Activated naive CD4-positive, alpha-beta T cell treated with anti-CD3 and anti-CD28 coated beads, Interleukin-2, amount 10 ng/mL, durations not matched to agents 7 days and 5 days (primary cell): ENCODE results near the gene TMEM258.

ENCODE experiments used
- CTCF ChIA-PET: fragments of 350-600 bp; sonication (Branson Sonifier 250); formaldehyde crosslinking; loops from one replicate; lab custom pipeline; 2021; ENCODE audit warnings: antibody characterized with exemption; lab: Charles Lee
- DNase-seq: peaks from one replicate; pipeline ENCODE4 v3.0.0-alpha.2; 2020
- H3K27ac Mint-ChIP-seq: one replicate; pipeline ENCODE4 v1.8.0; 2021; ENCODE audit warnings: mild to moderate bottlenecking, moderate library complexity, mixed read lengths
- H3K27me3 Mint-ChIP-seq: one replicate; pipeline ENCODE4 v1.8.0; 2021; ENCODE audit warnings: mild to moderate bottlenecking, mixed read lengths
- H3K36me3 Mint-ChIP-seq: one replicate; pipeline ENCODE4 v1.8.0; 2021; ENCODE audit warnings: mixed read lengths
- H3K4me1 Mint-ChIP-seq: one replicate; pipeline ENCODE4 v1.8.0; 2021; ENCODE audit warnings: mixed read lengths
- H3K4me3 Mint-ChIP-seq: one replicate; pipeline ENCODE4 v1.8.0; 2021; ENCODE audit warnings: mild to moderate bottlenecking, moderate library complexity, mixed read lengths
- H3K9me3 Mint-ChIP-seq: one replicate; pipeline ENCODE4 v1.8.0; 2021; ENCODE audit warnings: mixed read lengths

The TMEM258 gene

GRCh38 chr11:61797263-61797944 lies 5.0 kb upstream of the TMEM258 start:
- Mint-ChIP-seq H3K27me3 (no peaks in the 10 kb centered on the region), H3K4me3 (no peak overlapping the region), H3K36me3 (peaks cover 56% of the 10 kb centered on the region), H3K9me3 (no peaks in the 10 kb centered on the region), H3K4me1 (peaks cover 59% of the 10 kb centered on the region), H3K27ac (peak overlapping the region; percentile 11)
- DNase-seq: peak; percentile 88
- CTCF ChIA-PET: interaction anchor here (0.5 to 6.0 kb wide), 30 partner anchors 8 to 311 kb away, joined by 3 to 72 read pairs (median 4); partner anchors contain the start of genes BEST1 and FADS1

GRCh38 chr11:61795876-61796526 lies 3.6 kb upstream of the TMEM258 start:
- Mint-ChIP-seq H3K9me3 (no peaks in the 10 kb centered on the region), H3K27me3 (no peaks in the 10 kb centered on the region), H3K36me3 (peaks cover 54% of the 10 kb centered on the region), H3K4me3 (no peak overlapping the region), H3K27ac (no peak overlapping the region), H3K4me1 (peaks cover 67% of the 10 kb centered on the region)
- CTCF ChIA-PET: interaction anchor here (1.2 to 6.0 kb wide), 8 partner anchors 19 to 313 kb away, joined by 3 to 72 read pairs (median 24); partner anchors contain the start of genes BEST1 and FADS1
- no peak for DNase-seq

GRCh38 chr11:61795459-61795858 lies 3.1 kb upstream of the TMEM258 start:
- Mint-ChIP-seq H3K27ac (peak overlapping the region; percentile 59), H3K27me3 (no peaks in the 10 kb centered on the region), H3K9me3 (no peaks in the 10 kb centered on the region), H3K36me3 (peaks cover 52% of the 10 kb centered on the region), H3K4me1 (peaks cover 69% of the 10 kb centered on the region), H3K4me3 (no peak overlapping the region)
- CTCF ChIA-PET: interaction anchor here (3.8 to 6.0 kb wide), 3 partner anchors 19 to 153 kb away, joined by 28 to 72 read pairs (median 42); partner anchors contain the start of genes BEST1 and FADS1
- no peak for DNase-seq

- peak overlapping the region; percentile 24 for H3K27ac Mint-ChIP-seq
- H3K4me1 Mint-ChIP-seq: peaks cover 71% of the 10 kb centered on the region
- peaks cover 53% of the 10 kb centered on the region for H3K36me3 Mint-ChIP-seq
- CTCF ChIA-PET: interaction anchor here (6.0 kb wide), 1 partner anchor 20 kb away, joined by 72 read pairs; the partner anchor contains the start of gene FADS1
- no peak for DNase-seq
- H3K27me3 Mint-ChIP-seq: no peaks in the 10 kb centered on the region
- H3K9me3 Mint-ChIP-seq: no peaks in the 10 kb centered on the region
- H3K4me3 Mint-ChIP-seq: peak overlapping the region; percentile 31
Measured at GRCh38 chr11:61794579-61794978, 2.2 kb upstream of the TMEM258 start.

- no peak for DNase-seq
- H3K9me3 Mint-ChIP-seq: no peaks in the 10 kb centered on the region
- peak overlapping the region; percentile 97 for H3K27ac Mint-ChIP-seq
- H3K36me3 Mint-ChIP-seq: peaks cover 53% of the 10 kb centered on the region
- H3K4me3 Mint-ChIP-seq: peak overlapping the region; percentile 77
- CTCF ChIA-PET: interaction anchor here (1.4 to 2.7 kb wide), 5 partner anchors 8 to 153 kb away, joined by 3 to 10 read pairs (median 4); no protein-coding TSS in a partner anchor
- H3K27me3 Mint-ChIP-seq: no peaks in the 10 kb centered on the region
- peaks cover 69% of the 10 kb centered on the region for H3K4me1 Mint-ChIP-seq
Measured at GRCh38 chr11:61793829-61794204, 1.4 kb upstream of the TMEM258 start.

GRCh38 chr11:61793083-61793828 lies 857 bp upstream of the TMEM258 start:
- Mint-ChIP-seq H3K9me3 (no peaks in the 10 kb centered on the region), H3K27ac (peak overlapping the region; percentile 97), H3K4me1 (peaks cover 65% of the 10 kb centered on the region), H3K27me3 (no peaks in the 10 kb centered on the region), H3K36me3 (peaks cover 53% of the 10 kb centered on the region), H3K4me3 (peak overlapping the region; percentile 77)
- CTCF ChIA-PET: interaction anchor here (0.7 to 2.7 kb wide), 8 partner anchors 8 to 315 kb away, joined by 3 to 10 read pairs (median 4); no protein-coding TSS in a partner anchor
- peak; percentile 41 for DNase-seq

GRCh38 chr11:61791737-61792309 lies 576 bp downstream of the TMEM258 start:
- Mint-ChIP-seq H3K4me3 (peak overlapping the region; percentile 77), H3K27me3 (no peaks in the 10 kb centered on the region), H3K36me3 (peaks cover 51% of the 10 kb centered on the region), H3K27ac (peak overlapping the region; percentile 97), H3K9me3 (no peaks in the 10 kb centered on the region), H3K4me1 (peaks cover 59% of the 10 kb centered on the region)
- DNase-seq: peak; percentile 65
- CTCF ChIA-PET: interaction anchor here (1.2 to 2.7 kb wide), 2 partner anchors 155 to 291 kb away, joined by 3 to 10 read pairs; no protein-coding TSS in a partner anchor

DNA sequence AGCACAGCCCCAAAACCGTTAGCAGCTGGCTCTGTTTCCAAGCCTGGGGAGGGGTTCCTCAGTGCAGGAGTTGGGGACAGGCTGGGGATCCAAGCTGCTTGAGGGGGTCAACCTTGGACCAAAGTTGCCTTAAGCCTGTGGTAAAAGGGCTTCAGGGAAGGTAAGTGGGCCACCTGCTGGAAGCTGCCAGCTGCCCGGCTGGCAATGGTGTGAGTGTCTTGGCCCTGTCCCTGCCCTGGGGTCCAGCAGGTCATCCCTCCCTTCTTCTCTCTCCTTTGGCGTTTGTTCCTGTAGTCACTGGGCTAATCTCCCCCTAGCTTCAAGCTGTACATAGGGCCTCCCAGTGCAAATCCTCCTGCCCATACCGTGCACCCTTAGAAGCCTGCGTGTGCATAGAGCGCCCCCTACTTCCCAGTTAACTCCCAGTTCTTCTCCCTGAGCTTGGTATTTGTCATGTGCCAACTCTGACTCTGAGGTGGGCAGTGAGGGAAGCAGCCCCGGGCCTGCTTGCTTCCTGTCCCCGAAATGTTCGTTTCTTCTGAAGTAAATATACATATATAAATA lies 4.4 kb downstream of the TMEM258 start:
- no peak overlapping the region for H3K4me3 Mint-ChIP-seq
- H3K27me3 Mint-ChIP-seq: no peaks in the 10 kb centered on the region
- CTCF ChIA-PET: interaction anchor here (0.6 to 4.4 kb wide), 9 partner anchors 8 to 147 kb away, joined by 3 to 27 read pairs (median 6); no protein-coding TSS in a partner anchor
- no peaks in the 10 kb centered on the region for H3K9me3 Mint-ChIP-seq
- no peak overlapping the region for H3K27ac Mint-ChIP-seq
- H3K4me1 Mint-ChIP-seq: peaks cover 25% of the 10 kb centered on the region
- peaks cover 34% of the 10 kb centered on the region for H3K36me3 Mint-ChIP-seq
- DNase-seq: peak; percentile 41

- no peaks in the 10 kb centered on the region for H3K27me3 Mint-ChIP-seq
- peaks cover 13% of the 10 kb centered on the region for H3K4me1 Mint-ChIP-seq
- CTCF ChIA-PET: interaction anchor here (4.4 kb wide), 1 partner anchor 38 kb away, joined by 27 read pairs; no protein-coding TSS in a partner anchor
- peaks cover 27% of the 10 kb centered on the region for H3K36me3 Mint-ChIP-seq
- no peak overlapping the region for H3K27ac Mint-ChIP-seq
- no peak for DNase-seq
- no peaks in the 10 kb centered on the region for H3K9me3 Mint-ChIP-seq
- H3K4me3 Mint-ChIP-seq: no peak overlapping the region
Measured at GRCh38 chr11:61785837-61786402, 6.5 kb downstream of the TMEM258 start.

DNA sequence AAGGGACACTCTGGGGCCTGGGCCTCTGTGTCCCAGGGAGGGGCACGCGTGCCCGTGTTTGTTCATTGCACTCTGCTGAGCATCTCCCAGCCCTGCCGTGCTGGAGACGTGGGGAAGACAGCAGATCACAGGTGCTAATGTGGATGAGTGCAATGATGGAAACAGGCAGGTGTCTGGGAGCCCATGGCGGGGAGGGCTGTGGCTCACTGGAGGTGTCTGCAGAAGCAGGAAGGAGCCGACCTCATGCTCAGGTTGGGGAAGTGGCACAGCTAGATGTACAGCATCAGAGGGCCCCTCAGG lies 7.9 kb downstream of the TMEM258 start:
- Mint-ChIP-seq H3K27ac (no peak overlapping the region), H3K9me3 (no peaks in the 10 kb centered on the region), H3K4me1 (peaks cover 2% of the 10 kb centered on the region), H3K4me3 (no peak overlapping the region), H3K27me3 (peaks cover 3% of the 10 kb centered on the region), H3K36me3 (peaks cover 19% of the 10 kb centered on the region)
- CTCF ChIA-PET: interaction anchor here (0.9 kb wide), 1 partner anchor 13 kb away, joined by 3 read pairs; no protein-coding TSS in a partner anchor
- no peak for DNase-seq

- Mint-ChIP-seq H3K27me3 (peaks cover 7% of the 10 kb centered on the region), H3K36me3 (peaks cover 16% of the 10 kb centered on the region), H3K9me3 (no peaks in the 10 kb centered on the region), H3K4me3 (no peak overlapping the region), H3K27ac (no peak overlapping the region), H3K4me1 (no peaks in the 10 kb centered on the region)
- DNase-seq: no peak
- CTCF ChIA-PET: interaction anchor here (0.9 kb wide), 1 partner anchor 13 kb away, joined by 3 read pairs; no protein-coding TSS in a partner anchor
Measured at GRCh38 chr11:61783717-61784505, 8.5 kb downstream of the TMEM258 start.

DNA sequence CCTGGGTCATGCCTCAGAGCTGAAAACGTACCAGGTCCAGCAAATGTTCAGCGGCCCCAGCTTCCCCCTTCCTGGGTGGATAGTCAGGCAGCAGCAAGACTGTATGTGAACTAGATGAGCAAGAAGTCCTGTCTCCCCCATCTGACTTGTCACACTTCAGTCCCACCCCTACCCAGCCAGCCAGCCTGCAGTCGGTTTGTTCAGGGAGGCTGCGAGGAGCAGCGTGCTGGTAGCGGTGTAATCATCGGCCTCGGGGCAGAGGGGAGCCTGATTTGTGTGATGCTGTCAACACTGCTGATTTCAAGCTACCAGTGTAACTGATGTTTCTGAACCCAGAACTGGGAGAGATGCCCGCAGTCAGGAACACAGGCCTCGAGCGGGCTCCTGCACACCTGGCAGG lies 9.6 kb downstream of the TMEM258 start:
- no peaks in the 10 kb centered on the region for H3K9me3 Mint-ChIP-seq
- CTCF ChIA-PET: interaction anchor here (1.0 to 1.1 kb wide), 2 partner anchors 14 to 35 kb away, joined by 4 to 5 read pairs; no protein-coding TSS in a partner anchor
- H3K27ac Mint-ChIP-seq: no peak overlapping the region
- no peak overlapping the region for H3K4me3 Mint-ChIP-seq
- peaks cover 10% of the 10 kb centered on the region for H3K36me3 Mint-ChIP-seq
- no peak for DNase-seq
- H3K27me3 Mint-ChIP-seq: peaks cover 17% of the 10 kb centered on the region
- H3K4me1 Mint-ChIP-seq: peaks cover 3% of the 10 kb centered on the region
